ENCODE data around the gene TMEM50A. TPM values are rescaled to one million over a fixed set of nuclear protein-coding genes. Genes with fewer than 3 reads are reported as not detected.
"Not testable (repeated sequence)": the region's sequence is repeated elsewhere in the genome, so short reads cannot be mapped to it uniquely, and the experiment has no call there.

Gene TMEM50A
- total RNA-seq, 6 experiments from 2014 or later: 22.2 to 43.1 (median 36.4) TPM

GRCh38 chr1:25361901-25362300 is 23.8 kb downstream of the TMEM50A start:
- H3K36me3 ChIP-seq: peaks cover 0 to 21% (median 9%) of the 10 kb centered on the region in 4 donors
- H3K4me1 ChIP-seq: peaks cover 0 to 2% (median under 1%) of the 10 kb centered on the region in 4 donors
- 75% methylated on average over 2 of the region's 2 CpGs for WGBS (ENCODE audit: insufficient coverage, low coverage, low lambda C conversion rate, missing lambda C conversion rate)
- peak overlapping the region; percentile 2 to 9 (median 4) for H3K27ac ChIP-seq
- intact Hi-C loops (cut with DNase I): no loop called here
- TF ChIP-seq POLR2A (IDR thresholded peaks at IDR 0.05): no peak
- no peak for TF ChIP-seq CTCF (IDR thresholded peaks at IDR 0.05)
- ATAC-seq (no peak), DNase-seq (no peak)
- H3K9me3 ChIP-seq: no peaks in the 10 kb centered on the region
- no peaks in the 10 kb centered on the region for H3K27me3 ChIP-seq
- no peak overlapping the region for H3K4me3 ChIP-seq

- peaks cover 0 to 21% (median 9%) of the 10 kb centered on the region in 4 donors for H3K36me3 ChIP-seq
- H3K27me3 ChIP-seq; H3K9me3 ChIP-seq; H3K4me3 ChIP-seq; H3K27ac ChIP-seq; DNase-seq; intact Hi-C loops (cut with DNase I); H3K4me1 ChIP-seq: not testable (repeated sequence)
- no CpG with 5 or more reads among the region's 17 CpGs for WGBS (ENCODE audit: insufficient coverage, low coverage, low lambda C conversion rate, missing lambda C conversion rate)
- peak in 3 of 4 donors; percentile 36 to 54 (median 38) for ATAC-seq
These were observed 24.8 kb downstream of the TMEM50A start for GRCh38 chr1:25362634-25363559.

- ATAC-seq: peak; percentile 34 to 66 (median 44)
- TF ChIP-seq POLR2A (IDR thresholded peaks at IDR 0.05): no peak
- no peak for TF ChIP-seq CTCF (IDR thresholded peaks at IDR 0.05)
These were observed 31.1 kb downstream of the TMEM50A start for GRCh38 chr1:25369241-25369640.

GRCh38 chr1:25369691-25370271 is 31.6 kb downstream of the TMEM50A start:
- ATAC-seq; intact Hi-C loops (cut with DNase I); DNase-seq; H3K27ac ChIP-seq; H3K4me1 ChIP-seq; H3K9me3 ChIP-seq; H3K4me3 ChIP-seq; H3K27me3 ChIP-seq; H3K36me3 ChIP-seq: not testable (repeated sequence)
- WGBS (ENCODE audit: insufficient coverage, low coverage, low lambda C conversion rate, missing lambda C conversion rate): 75% methylated on average over 5 of the region's 12 CpGs

More at GRCh38 chr1:25369241-25369640, 31.1 kb downstream of the TMEM50A start:
- Histone ChIP-seq H3K27ac (no peak overlapping the region), H3K4me1 (no peaks in the 10 kb centered on the region), H3K27me3 (no peaks in the 10 kb centered on the region), H3K9me3 (no peaks in the 10 kb centered on the region), H3K36me3 (no peaks in the 10 kb centered on the region), H3K4me3 (no peak overlapping the region)
- DNase-seq: no peak
- intact Hi-C loops (cut with DNase I): no loop called here
- WGBS (ENCODE audit: insufficient coverage, low coverage, low lambda C conversion rate, missing lambda C conversion rate): 57% methylated on average over 1 of the region's 4 CpGs

- H3K4me1 ChIP-seq; H3K9me3 ChIP-seq; H3K4me3 ChIP-seq; H3K27ac ChIP-seq; intact Hi-C loops (cut with DNase I); H3K27me3 ChIP-seq; DNase-seq; H3K36me3 ChIP-seq: not testable (repeated sequence)
- WGBS (ENCODE audit: insufficient coverage, low coverage, low lambda C conversion rate, missing lambda C conversion rate): 41% methylated on average over 7 of the region's 7 CpGs
- peak in 1 of 4 donors; percentile 34 for ATAC-seq
These were observed 33.6 kb downstream of the TMEM50A start for GRCh38 chr1:25371757-25372156.

GRCh38 chr1:25378367-25378766 is 40.2 kb downstream of the TMEM50A start:
- H3K36me3 ChIP-seq; H3K4me1 ChIP-seq; H3K27me3 ChIP-seq; H3K9me3 ChIP-seq; ATAC-seq; DNase-seq; H3K4me3 ChIP-seq; H3K27ac ChIP-seq; intact Hi-C loops (cut with DNase I): not testable (repeated sequence)
- WGBS (ENCODE audit: insufficient coverage, low coverage, low lambda C conversion rate, missing lambda C conversion rate): 79% methylated on average over 3 of the region's 3 CpGs

GRCh38 chr1:25382543-25382942 is 44.4 kb downstream of the TMEM50A start:
- ATAC-seq; intact Hi-C loops (cut with DNase I): not testable (repeated sequence)
- WGBS (ENCODE audit: insufficient coverage, low coverage, low lambda C conversion rate, missing lambda C conversion rate): no CpG with 5 or more reads among the region's 1 CpG

GRCh38 chr1:25383090-25383489 is 45.0 kb downstream of the TMEM50A start:
- H3K4me1 ChIP-seq; H3K27ac ChIP-seq; H3K27me3 ChIP-seq; ATAC-seq; H3K36me3 ChIP-seq; intact Hi-C loops (cut with DNase I); DNase-seq; H3K4me3 ChIP-seq; H3K9me3 ChIP-seq: not testable (repeated sequence)
- 100% methylated on average over 1 of the region's 1 CpG for WGBS (ENCODE audit: insufficient coverage, low coverage, low lambda C conversion rate, missing lambda C conversion rate)

More at GRCh38 chr1:25382543-25382942, 44.4 kb downstream of the TMEM50A start:
- not testable (repeated sequence) for DNase-seq, H3K36me3 ChIP-seq, H3K27me3 ChIP-seq, H3K9me3 ChIP-seq, H3K4me1 ChIP-seq, H3K27ac ChIP-seq, H3K4me3 ChIP-seq

GRCh38 chr1:25383875-25384274 is 45.7 kb downstream of the TMEM50A start:
- no CpG with 5 or more reads among the region's 1 CpG for WGBS (ENCODE audit: insufficient coverage, low coverage, low lambda C conversion rate, missing lambda C conversion rate)
- intact Hi-C loops (cut with DNase I); H3K4me3 ChIP-seq; H3K4me1 ChIP-seq; H3K27me3 ChIP-seq; ATAC-seq; DNase-seq; H3K9me3 ChIP-seq; H3K27ac ChIP-seq; H3K36me3 ChIP-seq: not testable (repeated sequence)

Measured in right lobe of liver (tissue), 6 donors.